NCI-H446 treated with DMSO at 0.1 percent for 48 hours (cell line): ENCODE data around the gene PALLD.
"Not testable (repeated sequence)": the region's sequence is repeated elsewhere in the genome, so short reads cannot be mapped to it uniquely, and the experiment has no call there.

ENCODE experiments used
- DNase-seq: peaks from one replicate; lab custom pipeline; 2025; lab: John Stamatoyannopoulos, UW

The PALLD gene

DNA sequence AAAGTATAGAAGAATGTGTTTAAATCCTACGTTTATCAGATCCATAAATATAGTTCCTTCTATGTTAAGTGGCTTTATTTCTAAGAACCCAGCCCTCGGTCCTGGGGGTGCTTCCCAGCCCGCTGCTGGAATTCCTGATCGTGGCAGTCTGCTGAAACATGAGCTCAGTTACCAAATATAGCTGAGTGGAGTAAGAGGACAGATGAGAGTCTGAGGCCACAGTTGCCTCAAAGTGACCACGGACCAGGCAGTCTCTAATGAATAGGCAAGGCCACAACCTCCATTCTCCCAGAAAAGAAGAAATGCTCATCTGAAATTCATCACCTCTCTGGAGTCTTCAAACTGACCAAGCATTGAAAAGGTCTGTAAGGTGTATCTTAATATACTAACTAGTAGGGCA is at the start of gene PALLD:
Gene PALLD, plus strand, starts transcription at position 219 of the 400 bp plus-strand sequence.
- DNase-seq, result no peak

- not testable (repeated sequence) for DNase-seq
These were observed 47.8 kb upstream of the PALLD start for GRCh38 chr4:168449063-168449462.

DNA sequence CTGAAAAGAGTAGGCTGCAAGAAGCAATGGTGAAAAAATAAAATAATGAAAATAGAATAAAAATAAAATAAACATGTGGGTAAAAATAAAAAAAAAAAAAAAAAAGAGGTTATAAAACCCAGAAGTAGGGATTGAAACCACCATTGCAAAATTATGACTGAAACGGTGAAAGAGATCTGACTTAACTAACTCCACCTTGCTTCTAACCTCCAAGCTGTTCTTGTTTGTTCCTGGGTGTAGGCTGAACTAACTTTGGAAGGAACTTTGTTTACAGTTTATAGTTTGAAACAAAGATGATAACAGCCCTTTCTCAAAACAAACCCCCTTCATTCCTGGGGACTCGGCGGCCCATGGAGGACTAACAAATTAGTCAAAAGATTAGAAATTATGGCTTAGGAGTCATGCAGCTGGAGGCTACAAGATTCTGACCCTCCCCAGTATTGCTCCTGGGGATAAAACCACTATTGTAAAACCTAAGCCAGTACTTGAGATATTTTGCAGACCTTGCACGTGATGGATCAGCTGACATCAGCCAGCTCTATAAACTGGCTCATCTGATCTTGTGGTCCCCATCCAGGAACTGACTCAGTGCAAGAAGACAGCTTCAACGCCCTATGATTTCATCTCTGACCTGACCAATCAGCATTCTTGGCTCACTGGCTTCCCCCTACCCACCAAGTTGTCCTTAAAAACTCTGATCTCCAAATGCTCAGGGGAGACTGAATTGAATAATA is 47.0 kb upstream of the PALLD start:
- DNase-seq, result no peak

GRCh38 chr4:168451331-168451730 is 45.5 kb upstream of the PALLD start:
- no peak for DNase-seq

GRCh38 chr4:168451744-168452390 is 45.0 kb upstream of the PALLD start:
- DNase-seq, result no peak

- DNase-seq, result no peak
These were observed 43.7 kb upstream of the PALLD start for GRCh38 chr4:168453146-168453545.

DNA sequence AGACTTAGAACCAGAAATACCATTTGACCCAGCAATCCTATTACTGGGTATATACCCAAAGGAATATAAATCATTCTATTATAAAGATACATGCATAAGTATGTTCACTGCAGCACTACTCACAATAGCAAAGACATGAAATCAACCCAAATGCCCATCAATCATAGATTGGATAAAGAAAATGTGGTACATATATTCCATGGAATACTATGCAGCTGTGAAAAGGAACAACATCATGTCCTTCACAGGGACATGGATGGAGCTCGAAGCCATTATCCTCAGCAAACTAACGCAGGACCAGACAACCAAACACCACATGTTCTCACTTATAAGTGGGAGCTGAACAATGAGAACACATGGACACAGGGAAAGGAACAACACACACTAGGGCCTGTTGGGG is 38.6 kb upstream of the PALLD start:
- DNase-seq, result not testable (repeated sequence)

GRCh38 chr4:168461821-168462220 is 35.0 kb upstream of the PALLD start:
- DNase-seq, result no peak

GRCh38 chr4:168472920-168473319 is 23.9 kb upstream of the PALLD start:
- DNase-seq, result no peak

DNA sequence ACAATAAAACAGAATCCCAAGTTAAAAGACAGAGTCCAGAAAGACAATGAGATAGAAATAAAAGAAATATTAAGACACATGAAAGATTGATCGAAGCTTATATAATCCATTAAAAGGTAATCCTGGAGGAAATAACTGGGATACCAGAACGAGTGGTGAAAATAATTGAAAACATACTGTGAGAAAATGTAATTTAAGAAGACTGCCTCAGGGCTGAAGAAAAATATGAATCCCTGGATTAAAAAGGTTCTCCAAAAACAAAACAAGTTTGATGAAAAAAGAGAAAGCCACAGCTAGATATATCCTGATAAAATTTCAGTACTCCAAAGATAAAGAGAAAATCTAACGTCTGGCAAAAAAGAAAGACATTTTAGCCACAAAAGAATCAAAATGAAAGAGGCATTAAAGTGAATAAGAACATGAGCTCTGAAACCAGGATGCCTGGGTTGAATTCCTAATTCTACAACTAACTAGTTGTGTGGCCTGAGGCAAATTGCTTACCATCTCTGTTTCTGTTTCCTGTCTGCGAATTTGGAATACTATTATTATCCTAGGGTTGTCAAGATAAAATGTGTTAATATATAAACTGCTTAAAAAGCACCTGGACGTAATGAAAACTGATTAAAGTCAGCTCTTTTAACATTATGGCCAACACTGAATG is 22.1 kb upstream of the PALLD start:
- DNase-seq, result no peak

GRCh38 chr4:168475745-168476144 is 21.1 kb upstream of the PALLD start:
- DNase-seq, result no peak

GRCh38 chr4:168478868-168479267 is 18.0 kb upstream of the PALLD start:
- DNase-seq, result no peak

- DNase-seq, result no peak
These were observed 15.8 kb upstream of the PALLD start for GRCh38 chr4:168480931-168481611.

DNA sequence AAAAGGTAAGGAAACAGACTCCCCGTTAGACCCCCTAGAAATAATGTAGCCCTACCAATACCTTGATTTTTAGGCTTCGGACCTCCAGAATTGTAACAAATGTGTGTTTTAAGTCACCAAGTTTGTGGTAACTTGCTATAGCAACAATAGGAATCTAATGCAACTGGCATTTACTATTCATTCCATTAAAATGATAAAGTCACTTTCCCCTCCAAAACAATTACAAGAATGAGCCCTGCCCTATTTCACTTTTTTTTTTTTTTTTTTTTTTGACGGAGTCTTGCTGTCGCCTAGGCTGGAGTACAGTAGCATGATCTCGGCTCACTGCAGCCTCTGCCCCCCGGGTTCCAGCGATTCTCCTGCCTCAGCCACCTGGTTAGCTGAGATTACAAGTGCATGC is 13.0 kb upstream of the PALLD start:
- DNase-seq, result no peak

GRCh38 chr4:168484626-168485025 is 12.2 kb upstream of the PALLD start:
- no peak for DNase-seq

GRCh38 chr4:168485156-168485910 is 11.5 kb upstream of the PALLD start:
- DNase-seq, result no peak

- DNase-seq, result no peak
These were observed 10.0 kb upstream of the PALLD start for GRCh38 chr4:168486912-168487281.

- no peak for DNase-seq
These were observed 9.4 kb upstream of the PALLD start for GRCh38 chr4:168487282-168488035.

GRCh38 chr4:168488869-168489274 is 8.0 kb upstream of the PALLD start:
- DNase-seq, result no peak

GRCh38 chr4:168489616-168490015 is 7.2 kb upstream of the PALLD start:
- DNase-seq, result no peak

DNA sequence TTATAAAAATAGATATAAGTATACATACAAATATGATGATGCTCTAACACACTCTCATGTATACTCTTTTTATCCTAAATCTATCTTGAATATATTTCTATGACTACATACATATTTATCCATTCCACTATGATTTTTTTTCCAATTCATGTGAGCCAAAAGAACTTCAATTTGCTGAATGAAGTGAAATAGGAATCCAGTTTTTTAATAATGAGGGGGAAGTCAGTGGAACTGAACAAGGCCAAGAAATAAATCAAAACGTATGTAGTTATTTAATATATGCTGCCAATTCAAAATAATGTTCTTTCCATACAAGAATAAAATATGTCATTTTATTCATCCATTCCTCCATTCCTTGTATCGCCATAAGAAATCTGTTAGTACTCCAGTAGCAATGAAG is 6.1 kb upstream of the PALLD start:
- DNase-seq, result no peak
